Measurements from ENCODE around the gene OR9A4.

DNA sequence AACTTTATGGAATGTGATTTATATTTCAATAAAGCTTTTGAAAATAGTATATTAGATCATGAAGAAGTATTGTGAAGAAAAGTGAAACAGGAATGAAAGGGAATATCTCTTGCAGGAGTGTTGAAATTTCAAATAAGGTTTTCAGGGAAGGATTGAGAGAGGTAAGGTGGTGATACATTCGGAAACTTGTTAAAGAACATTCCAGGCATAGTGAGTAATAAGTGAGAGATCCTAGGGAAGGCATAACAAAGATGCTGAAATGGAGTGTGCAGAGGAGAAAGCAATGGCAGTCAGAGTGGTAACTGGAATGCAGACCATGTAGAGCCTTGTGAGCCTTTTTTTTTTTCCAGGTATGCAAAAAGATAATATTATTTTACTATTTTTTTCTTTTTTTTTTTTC lies 4.1 kb downstream of the OR9A4 start:
- TF ChIP-seq, protein P1, sequence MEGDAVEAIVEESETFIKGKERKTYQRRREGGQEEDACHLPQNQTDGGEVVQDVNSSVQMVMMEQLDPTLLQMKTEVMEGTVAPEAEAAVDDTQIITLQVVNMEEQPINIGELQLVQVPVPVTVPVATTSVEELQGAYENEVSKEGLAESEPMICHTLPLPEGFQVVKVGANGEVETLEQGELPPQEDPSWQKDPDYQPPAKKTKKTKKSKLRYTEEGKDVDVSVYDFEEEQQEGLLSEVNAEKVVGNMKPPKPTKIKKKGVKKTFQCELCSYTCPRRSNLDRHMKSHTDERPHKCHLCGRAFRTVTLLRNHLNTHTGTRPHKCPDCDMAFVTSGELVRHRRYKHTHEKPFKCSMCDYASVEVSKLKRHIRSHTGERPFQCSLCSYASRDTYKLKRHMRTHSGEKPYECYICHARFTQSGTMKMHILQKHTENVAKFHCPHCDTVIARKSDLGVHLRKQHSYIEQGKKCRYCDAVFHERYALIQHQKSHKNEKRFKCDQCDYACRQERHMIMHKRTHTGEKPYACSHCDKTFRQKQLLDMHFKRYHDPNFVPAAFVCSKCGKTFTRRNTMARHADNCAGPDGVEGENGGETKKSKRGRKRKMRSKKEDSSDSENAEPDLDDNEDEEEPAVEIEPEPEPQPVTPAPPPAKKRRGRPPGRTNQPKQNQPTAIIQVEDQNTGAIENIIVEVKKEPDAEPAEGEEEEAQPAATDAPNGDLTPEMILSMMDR (IDR thresholded peaks at IDR 0.05), result no peak
- TF ChIP-seq POLR2AphosphoS5 (IDR thresholded peaks at IDR 0.05) (no peak), EP300 (IDR thresholded peaks at IDR 0.05) (no peak), POLR2A (IDR thresholded peaks at IDR 0.05; ENCODE audit: low read depth) (no peak)
